HG03064 (cell line): ENCODE data around the gene RIOK3.

Source experiments
- ATAC-seq: cut with Tn5 transposase; IDR thresholded peaks from one replicate; pipeline ENCODE4 v1.9.1; 2021; ENCODE audit warnings: low read depth; ENCODE audit not compliant: unreplicated experiment

RIOK3 gene

GRCh38 chr18:23528580-23529472 lies 75.7 kb downstream of the RIOK3 start:
- ATAC-seq = no peak

GRCh38 chr18:23529604-23530003 lies 76.5 kb downstream of the RIOK3 start:
- no peak for ATAC-seq

DNA sequence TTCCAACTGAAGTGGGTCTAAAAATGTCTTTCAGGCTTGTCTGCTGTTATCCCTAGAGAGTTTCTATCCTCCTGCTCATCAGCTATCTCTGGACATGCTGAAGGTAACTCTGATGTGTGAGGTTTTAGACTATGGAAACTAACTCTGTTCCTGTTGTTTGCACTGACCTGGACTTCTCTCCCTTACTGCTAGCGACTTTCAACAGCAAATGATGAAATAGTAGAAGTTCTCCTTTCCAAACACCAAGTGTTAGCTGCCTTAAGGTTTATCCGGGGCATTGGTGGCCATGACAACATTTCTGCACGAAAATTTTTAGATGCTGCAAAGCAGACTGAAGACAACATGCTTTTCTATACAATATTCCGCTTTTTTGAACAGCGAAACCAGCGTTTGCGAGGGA lies 77.1 kb downstream of the RIOK3 start:
- ATAC-seq = no peak

- ATAC-seq = no peak
Measured at GRCh38 chr18:23531912-23532311, 78.8 kb downstream of the RIOK3 start.
